ENCODE results near the gene BABAM2.
"Not testable (repeated sequence)": the region's sequence is repeated elsewhere in the genome, so short reads cannot be mapped to it uniquely, and the experiment has no call there.

Gene BABAM2

GRCh38 chr2:28370354-28370753 is 479.8 kb downstream of the BABAM2 start:
- no peak for TF ChIP-seq CTCF (conservative IDR thresholded peaks at IDR 0.05)
- H3K27ac ChIP-seq: no peak overlapping the region

GRCh38 chr2:28371728-28372127 is 481.2 kb downstream of the BABAM2 start:
- H3K27ac ChIP-seq: not testable (repeated sequence)

GRCh38 chr2:28373854-28374253 is 483.3 kb downstream of the BABAM2 start:
- TF ChIP-seq CTCF (conservative IDR thresholded peaks at IDR 0.05): no peak
- no peak overlapping the region for H3K27ac ChIP-seq

- no peak overlapping the region for H3K27ac ChIP-seq
- no peak for TF ChIP-seq CTCF (conservative IDR thresholded peaks at IDR 0.05)
Observed at GRCh38 chr2:28374331-28374730, 483.8 kb downstream of the BABAM2 start.

GRCh38 chr2:28375236-28375635 is 484.7 kb downstream of the BABAM2 start:
- no peak for TF ChIP-seq CTCF (conservative IDR thresholded peaks at IDR 0.05)
- H3K27ac ChIP-seq: no peak overlapping the region

GRCh38 chr2:28375742-28376631 is 485.5 kb downstream of the BABAM2 start:
- H3K27ac ChIP-seq: no peak overlapping the region
- no peak for TF ChIP-seq CTCF (conservative IDR thresholded peaks at IDR 0.05)

- no peak for TF ChIP-seq CTCF (conservative IDR thresholded peaks at IDR 0.05)
- H3K27ac ChIP-seq: no peak overlapping the region
Observed at GRCh38 chr2:28377195-28377816, 486.8 kb downstream of the BABAM2 start.

Data from VCaP (cell line).